ENCODE data around the gene AAK1.

GRCh38 chr2:69660637-69661036 lies 17.1 kb upstream of the AAK1 start:
- TF ChIP-seq CTCF (IDR thresholded peaks at IDR 0.05; ENCODE audit: borderline replicate concordance, extremely low read depth, low read length, poor library complexity, severe bottlenecking) (no peak), EZH2 (IDR thresholded peaks at IDR 0.05; ENCODE audit: borderline replicate concordance, low read depth, low read length, severe bottlenecking) (no peak)
